HG02763 (cell line): Measurements from ENCODE around the gene ATP2A1.
A peak's percentile ranks its signal among the peaks of the same experiment; 100 is the strongest.

Experiments
- ATAC-seq: cut with Tn5 transposase; IDR thresholded peaks from one replicate; pipeline ENCODE4 v1.9.1; 2021; ENCODE audit warnings: mild to moderate bottlenecking, moderate library complexity; ENCODE audit not compliant: unreplicated experiment

Gene ATP2A1

DNA sequence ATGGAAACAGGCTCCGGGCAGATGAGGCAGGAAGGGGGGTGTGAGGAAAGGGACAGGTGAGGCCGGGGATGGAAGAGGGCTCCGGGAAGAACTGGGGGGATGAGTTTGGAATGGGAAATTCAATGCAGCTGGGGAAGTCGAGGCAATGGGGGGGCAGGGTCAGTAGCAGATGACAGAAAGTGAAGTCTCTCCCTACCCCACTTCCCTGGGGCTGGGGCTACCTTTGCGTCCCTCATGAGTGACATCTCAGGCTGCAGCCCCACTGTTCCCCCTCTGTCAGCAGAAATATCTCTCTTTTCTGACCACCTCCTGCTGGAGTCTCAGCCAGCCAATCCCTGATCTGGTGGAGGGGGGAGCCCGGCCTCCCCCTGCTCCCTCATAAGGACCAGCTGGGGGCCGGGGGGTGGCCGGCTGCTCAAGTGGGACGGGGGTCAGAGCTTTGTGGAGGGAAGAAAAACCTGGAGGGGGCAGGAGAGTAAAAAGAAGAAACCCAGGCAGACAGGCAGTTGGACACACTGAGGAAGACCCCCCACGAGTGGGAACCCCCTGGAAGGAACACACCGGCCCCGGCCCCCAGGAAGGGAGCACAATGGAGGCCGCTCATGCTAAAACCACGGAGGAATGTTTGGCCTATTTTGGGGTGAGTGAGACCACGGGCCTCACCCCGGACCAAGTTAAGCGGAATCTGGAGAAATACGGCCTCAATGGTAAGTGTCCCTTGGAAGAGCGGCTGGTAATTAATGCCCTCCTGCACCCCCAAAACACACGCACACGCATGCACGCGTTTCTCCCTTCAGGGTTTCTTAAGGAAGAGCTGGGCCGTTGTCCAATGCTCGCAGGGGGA, at the start of gene ATP2A1:
Gene ATP2A1, plus strand, starts transcription at position 406 of the 844 bp plus-strand sequence. Its CDS starts 184 bp downstream, at position 590.
- no peak for ATAC-seq

DNA sequence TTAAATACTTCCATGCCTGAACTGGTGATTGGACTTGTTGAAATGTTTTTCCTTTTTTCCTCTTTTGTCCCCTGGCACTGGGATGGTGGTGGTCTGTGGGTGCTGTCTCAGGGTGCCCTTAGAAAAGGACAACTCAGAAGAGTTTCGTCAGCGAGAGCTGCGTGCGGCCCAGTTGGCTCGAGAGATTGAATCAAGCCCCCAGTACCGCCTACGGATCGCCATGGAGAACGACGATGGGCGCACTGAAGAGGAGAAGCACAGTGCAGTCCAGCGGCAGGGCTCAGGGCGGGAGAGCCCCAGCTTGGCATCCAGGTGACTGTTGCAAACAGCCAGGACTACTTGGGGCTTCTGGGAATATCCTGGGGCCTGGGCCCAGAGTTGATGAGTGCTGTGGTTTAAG, 48.5 kb upstream of the ATP2A1 start:
- no peak for ATAC-seq

DNA sequence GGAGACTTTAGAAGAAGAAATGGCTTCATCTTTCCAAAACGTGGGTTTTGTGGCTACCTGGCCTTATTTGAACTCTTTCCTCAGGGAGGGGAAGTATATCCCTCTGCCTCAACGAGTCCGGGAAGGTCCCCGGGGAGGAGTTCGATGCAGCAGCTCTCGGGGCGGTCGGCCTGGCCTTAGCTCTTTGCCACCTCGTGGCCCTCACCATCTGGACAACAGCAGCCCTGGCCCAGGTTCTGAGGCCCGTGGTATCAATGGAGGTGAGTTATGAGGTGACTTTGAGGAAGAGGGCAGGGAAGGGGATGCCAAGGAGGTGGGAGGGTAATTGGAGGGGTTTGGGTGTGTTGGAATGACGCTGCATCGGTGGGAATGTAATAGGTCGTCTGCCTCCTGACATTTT, 47.8 kb upstream of the ATP2A1 start:
- no peak for ATAC-seq

DNA sequence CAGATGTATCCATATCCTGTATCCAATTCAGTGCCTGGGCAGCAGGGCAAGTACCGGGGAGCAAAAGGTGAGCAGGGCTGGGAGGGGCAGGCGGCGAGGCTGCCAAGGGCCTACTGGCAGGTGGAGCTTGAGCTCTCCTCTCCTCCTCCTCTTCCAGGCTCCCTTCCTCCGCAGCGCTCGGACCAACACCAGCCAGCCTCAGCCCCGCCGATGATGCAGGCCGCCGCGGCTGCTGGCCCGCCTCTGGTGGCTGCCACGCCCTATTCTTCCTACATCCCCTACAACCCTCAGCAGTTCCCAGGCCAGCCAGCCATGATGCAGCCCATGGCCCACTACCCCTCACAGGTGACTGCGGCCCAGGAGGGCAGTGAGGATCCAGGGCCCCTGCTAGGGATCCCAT, 43.9 kb upstream of the ATP2A1 start:
- ATAC-seq, result no peak

DNA sequence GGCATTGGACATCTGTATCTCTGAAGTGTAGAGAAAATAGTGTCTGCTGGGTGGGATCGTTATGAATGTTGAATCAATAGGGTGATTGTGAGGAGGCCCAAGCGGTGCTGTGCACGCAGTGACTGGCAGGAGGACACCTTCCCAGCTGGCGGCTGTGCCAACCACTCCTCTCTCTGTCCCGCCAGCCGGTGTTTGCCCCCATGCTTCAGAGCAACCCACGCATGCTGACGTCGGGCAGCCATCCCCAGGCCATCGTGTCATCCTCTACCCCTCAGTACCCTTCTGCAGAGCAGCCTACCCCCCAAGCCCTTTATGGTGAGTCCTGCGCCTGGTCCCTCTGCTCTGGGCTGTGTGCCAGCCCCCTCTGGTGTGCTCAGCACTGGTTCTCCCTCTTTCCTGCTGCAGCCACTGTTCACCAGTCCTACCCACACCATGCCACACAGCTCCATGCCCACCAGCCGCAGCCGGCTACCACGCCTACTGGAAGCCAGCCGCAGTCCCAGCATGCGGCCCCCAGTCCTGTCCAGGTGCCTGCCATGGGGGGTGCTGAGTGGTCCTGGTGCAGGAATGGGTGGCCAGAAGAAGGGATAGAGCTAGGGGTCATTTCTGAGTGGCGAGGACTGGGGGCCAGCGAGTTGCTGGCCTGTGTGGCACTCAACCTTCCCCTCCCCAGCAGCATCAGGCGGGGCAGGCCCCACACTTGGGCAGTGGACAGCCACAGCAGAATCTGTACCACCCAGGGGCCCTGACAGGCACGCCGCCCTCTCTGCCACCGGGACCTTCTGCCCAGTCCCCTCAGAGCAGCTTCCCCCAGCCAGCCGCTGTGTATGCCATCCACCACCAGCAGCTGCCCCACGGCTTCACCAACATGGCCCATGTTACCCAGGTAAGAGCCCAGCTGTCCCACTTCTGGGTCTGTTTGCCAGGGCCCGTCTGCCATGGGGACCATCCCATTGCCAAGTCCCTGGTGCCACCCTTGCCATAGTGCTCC, 43.1 kb upstream of the ATP2A1 start:
- ATAC-seq, result no peak

DNA sequence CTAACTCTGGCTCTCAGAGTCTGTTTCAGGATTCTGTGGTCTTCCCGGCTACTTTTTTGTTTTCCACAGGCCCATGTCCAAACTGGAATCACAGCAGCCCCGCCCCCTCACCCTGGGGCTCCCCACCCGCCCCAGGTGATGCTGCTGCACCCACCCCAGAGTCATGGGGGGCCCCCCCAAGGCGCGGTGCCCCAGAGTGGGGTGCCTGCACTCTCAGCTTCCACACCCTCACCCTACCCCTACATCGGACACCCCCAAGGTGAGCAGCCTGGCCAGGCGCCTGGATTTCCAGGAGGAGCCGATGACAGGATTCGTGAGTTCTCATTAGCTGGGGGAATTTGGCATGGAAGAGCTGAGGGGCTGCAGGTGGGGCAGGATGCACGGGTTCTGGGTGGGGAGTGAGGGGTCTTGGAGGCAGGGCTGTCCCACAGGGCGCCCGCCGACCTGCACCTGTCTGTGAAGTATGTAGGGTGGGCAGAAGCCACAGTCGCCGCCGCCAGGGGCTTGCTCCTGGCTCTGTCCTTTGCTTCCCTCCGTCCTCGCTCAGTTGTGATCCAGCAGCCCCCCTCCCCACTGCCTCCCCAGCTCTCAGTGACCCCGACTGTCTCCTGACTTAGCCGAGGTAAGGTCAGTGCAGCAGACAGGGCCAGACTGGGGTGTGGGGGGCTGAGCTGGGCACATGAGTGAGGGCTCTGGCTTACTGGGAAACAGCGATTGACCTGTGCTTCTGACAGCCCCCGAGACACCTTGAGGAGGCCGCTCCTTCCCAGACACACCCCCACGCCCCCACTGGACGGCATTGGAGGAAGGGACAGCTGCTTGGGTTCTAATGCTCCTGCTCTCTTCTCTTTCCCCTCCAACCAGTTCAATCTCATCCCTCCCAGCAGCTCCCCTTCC, 42.2 kb upstream of the ATP2A1 start:
- no peak for ATAC-seq

DNA sequence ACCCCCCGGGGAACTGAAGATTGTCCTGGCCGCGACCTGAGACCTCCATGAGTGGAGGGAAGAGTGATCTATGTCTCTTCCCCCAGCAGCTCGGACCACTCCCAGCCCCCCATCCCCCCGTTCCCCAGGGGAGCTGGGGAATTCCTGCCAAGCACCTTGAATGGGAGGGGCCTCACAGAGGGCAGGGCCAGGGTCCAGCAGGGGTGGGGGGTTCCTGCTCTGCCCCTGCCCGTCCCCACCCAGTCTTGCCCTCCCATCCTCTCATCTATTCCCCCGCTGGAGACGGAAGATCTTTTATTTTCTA, 41.6 kb upstream of the ATP2A1 start:
- no peak for ATAC-seq

DNA sequence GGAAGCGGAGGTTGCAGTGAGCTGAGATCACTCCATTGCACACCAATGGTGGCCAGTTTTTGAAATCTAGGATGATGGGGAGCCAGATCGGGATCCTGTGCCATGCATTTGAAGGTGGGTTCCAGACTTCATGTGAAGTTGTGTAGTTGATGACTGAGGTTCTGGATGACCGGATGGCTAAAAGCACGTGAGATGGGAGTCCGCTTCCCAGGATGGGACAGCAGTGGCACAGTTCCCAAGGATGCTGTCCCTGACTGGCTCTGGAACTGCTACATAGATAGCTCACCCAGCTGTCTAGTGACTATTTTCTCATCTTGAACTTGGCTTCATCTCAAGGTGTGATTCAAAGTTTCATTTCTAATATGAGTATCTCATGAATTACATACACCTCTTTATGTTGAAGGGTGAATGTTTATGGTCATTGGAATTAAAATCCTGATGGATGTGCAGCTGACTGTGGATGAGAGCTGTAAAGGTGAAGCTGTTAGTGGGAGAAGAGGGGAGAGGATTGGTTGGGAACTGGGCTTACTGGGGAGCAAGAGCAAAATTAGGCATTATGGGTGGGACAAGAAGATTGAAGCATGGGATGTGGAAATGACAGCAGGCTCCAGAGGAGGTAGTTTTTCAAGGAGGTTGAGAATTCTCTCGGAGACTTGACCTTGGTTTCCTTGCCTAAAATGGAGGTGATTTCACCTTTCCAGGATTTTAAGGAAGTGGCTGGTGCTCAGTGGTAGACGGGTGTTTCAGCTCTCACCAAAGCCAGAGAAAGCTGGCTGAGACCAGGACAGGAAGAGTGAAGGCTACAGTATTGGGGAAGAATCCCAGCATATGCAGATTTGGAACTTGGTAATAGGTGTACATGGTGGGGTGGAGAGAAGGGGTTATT, 40.4 kb upstream of the ATP2A1 start:
- ATAC-seq, result no peak

DNA sequence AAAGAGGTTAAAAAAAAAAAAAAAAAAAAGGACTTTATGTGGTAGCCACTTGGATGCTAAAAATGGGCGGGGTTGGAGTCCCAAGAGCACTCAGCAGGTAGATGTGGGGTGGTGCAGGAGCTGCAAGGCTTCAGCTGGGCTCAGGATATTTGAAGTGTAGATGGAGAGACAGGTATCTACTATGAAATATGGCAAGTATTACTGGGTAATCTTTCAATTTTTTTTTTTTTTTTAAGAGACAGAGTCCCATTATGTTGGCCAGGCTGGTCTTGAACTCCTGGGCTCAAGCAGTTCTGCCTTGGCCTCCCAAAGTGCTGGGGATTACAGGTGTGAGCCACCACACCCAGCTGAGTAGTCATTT, 39.8 kb upstream of the ATP2A1 start:
- no peak for ATAC-seq

DNA sequence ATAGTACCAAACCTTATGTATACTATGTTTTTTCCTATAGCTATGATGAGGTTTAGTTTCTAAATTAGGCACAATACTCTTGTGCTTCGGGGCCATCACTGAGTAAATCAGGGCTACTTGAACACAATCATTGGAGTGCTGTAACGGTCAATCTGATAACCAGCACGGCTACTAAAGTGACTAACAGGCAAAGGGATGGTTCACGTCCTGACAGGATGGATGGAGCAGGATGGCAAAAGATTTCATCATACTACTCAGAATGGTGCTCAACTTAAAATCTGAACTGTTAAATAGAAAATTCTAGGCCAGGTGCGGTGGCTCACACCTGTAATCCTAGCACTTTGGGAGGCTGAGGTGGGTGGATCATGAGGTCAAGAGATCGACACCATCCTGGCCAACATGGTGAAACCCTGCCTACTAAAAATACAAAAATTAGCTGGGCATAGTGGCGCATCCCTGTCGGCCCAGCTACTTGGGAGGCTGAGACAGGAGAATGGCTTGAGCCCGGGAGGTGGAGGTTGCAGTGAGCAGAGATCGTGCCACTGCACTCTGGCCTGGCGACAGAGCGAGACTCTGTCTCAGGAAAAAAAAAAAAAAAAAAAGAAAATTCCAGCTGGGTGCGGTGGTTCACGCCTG, 39.2 kb upstream of the ATP2A1 start:
- no peak for ATAC-seq

DNA sequence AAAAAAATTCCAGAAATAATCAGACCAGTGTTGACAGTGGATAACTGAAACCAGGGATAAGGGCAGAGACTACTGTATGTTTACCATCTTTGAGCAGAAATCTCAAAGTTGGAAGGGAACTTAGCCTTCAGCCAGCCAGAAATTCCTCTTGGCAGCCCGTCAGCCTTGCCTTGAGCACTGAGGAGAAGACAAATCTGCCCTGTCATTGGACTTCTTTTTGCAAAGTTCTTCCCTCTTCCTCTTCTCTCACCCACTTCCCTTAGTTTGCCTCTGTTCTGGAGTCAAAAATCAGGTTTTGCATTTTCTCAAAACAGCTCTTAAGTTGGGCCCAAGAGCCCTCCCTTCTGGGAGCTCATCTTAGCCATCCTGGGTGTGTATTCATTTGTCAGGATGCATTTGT, 38.4 kb upstream of the ATP2A1 start:
- no peak for ATAC-seq

DNA sequence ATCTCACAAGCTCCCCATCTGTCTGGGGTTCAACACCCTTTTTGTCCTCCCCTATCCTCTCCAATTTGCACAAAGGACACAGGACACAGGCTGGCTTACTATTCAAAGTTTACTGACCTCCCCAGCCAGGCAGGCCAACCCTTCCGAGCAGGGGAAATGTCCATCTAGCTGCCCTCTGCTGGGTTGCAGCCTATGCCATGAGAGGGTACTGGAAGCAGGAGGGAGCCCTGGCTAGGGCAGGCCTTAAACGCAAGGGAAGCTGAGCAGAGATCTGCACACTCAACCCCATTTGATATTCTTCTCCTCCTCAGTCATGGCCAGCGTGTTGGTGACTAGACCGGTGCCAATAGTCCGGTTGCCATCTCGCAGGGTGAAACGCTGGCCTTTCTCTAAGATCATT, 35.6 kb upstream of the ATP2A1 start:
- no peak for ATAC-seq

DNA sequence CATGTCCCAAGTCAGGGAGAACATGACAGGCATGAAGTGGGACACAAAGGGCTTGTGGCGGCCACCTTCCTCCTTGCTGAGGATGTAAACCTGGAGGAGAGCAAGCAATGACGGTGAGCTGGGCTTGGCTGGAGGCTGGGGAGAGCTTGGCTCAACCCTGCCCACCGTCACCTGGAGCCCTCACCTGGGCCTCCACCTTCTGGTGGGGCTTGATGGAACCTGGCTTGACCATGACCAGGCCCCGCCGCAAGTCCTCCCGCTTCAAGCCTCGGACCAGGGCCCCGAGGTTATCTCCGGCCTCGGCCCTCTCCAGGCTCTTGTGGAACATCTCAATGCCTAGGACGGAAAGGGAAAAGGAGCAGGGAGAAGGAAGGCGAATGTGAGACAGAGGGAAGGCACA, 34.5 kb upstream of the ATP2A1 start:
- no peak for ATAC-seq

DNA sequence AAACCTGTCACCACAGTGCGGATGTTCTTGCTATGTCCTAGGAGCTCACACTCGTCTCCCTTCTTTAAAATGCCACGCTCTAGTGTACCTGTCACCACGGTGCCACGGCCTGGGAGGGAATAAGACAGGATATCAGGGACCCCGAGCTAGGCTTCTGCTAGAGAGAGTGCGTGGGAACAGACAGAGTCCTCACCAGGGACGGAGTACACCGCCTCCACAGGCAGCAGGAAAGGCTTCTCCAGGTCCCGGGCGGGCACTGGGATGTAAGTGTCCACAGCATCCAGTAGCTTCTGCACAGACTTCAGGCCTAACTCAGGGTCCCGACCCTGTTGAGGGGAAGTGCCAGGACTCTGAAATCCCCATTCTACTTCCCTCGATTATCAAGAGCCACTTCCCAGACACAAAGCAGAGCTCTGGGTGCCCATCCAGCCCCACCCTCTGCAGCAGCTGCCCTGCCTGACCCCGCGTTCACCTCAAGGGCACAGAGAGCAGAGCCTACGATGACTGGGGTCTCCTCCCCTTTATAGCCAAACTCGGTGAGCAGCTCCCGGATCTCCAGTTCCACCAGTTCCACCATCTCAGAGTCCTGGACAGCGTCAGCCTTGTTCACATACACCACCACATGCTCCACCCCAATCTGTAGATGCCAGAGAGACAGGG, 33.9 kb upstream of the ATP2A1 start:
- no peak for ATAC-seq

DNA sequence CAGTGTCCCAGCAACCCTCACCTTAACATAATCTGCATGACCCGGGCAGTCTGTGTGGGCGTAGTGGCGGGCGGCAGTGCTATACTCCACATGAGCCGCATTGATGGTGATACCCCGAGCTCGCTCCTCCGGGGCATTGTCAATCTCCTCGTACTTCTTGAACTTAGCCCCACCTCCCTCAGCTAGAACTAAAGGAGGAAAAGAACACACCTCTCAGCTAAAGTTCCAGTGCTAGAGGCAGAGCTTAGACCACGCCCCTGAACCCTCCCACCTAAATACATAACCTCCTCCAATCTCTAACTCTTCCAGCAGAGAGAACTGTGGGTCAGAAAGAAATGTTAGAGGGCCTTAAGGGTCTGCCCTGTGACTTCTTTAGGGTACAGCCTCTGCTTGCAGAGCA, 33.0 kb upstream of the ATP2A1 start:
- ATAC-seq, result no peak

DNA sequence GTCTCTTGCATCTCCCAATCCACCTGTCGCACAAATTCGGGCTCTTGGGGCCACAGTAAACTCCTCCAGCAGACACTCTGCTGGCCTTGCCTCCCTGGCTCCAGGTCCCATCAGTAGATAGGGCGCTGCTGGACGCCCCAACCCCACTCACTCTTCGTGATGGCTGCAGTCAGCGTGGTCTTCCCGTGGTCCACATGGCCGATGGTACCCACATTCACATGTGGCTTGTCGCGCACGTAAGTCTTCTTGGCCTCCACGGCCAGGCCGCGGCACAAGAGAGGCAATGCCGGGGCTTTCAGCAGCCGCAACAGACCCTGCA, 32.6 kb upstream of the ATP2A1 start:
- ATAC-seq, result no peak

DNA sequence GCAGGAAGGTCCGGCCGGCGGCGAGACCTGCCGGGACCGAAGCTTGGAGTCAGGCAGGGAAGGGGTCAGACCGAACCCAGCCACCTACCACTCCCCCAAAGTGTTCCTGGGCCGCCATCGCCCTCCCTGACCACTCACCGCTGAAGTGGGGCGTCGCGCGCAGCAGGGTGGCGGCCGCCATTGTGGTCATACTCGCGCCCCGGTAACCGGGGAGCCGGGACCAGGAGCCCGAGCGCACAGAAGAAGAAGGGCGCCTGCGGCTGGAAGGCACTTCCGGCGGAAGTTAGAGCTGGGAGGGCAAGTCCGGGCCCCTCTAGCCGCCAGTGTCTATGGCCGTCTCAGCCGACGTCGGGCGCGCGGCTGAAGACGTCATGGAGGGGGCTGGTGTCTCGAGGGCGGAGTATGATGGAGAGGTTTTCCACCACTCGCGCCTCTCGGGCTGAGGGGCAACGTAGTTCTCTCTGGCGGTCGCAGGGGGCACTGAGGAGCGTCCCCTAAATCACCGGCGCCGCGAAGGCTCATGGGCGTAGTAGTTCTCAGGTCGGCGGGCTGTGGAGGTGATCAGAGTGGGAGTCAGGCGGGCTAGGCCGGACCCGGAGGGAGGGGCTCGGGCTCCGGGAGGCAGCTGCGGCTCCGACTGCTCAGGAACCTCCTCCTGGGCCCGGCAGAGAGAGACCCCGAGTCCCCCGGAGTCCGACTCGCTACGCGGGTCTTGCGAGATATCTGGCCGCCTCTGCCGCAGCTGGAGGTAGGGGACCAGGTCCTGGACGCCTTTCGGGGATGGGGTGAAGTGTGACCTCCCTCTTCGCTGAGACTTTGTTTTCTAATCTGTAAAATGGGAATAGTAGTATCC, 32.0 kb upstream of the ATP2A1 start, which contains the start of gene TUFM:
Gene TUFM, minus strand, starts transcription at position 269 of the 853 bp plus-strand sequence. Its CDS starts 79 bp downstream, at position 190.
- peak; percentile 91 for ATAC-seq

DNA sequence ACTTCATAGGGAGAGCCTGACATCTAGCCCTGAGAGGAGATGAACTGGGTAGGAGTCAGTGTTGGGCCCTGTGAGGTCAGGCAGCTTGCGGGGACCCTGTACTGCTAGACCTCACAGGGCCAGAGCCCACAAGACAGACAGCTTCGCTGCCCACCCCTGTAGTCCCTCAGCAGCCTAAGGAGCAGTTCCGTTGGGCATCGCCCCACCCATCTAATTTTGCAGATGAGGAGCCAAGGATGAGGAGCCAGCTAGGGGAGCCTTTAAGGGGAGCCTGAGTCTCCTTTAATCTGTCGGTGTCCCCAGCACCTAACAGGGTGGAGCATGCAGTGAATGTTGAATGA, 31.4 kb upstream of the ATP2A1 start:
- no peak for ATAC-seq
